Subcutaneous abdominal adipose tissue (tissue), 5 donors: ENCODE measurements around the gene CUEDC2.

ENCODE experiments used
- H3K27ac ChIP-seq: one replicate; pipeline ENCODE4 v1.7.0; 2013; ENCODE audit warnings: low read depth, mild to moderate bottlenecking, inconsistent platforms, low read length, moderate library complexity
- H3K27me3 ChIP-seq, 5 donors: one replicate each; pipeline ENCODE4 v1.7.0; 2013; ENCODE audit warnings: low read length in 5 of 5, inconsistent platforms in 1 of 5; ENCODE audit not compliant: control insufficient read depth in 5 of 5, insufficient read depth in 4 of 5
- H3K36me3 ChIP-seq, 5 donors: one replicate each; pipeline ENCODE4 v1.7.0; 2013; ENCODE audit warnings: low read length in 5 of 5; ENCODE audit not compliant: control insufficient read depth in 5 of 5, insufficient read depth in 5 of 5
- H3K4me1 ChIP-seq, 5 donors: one replicate each; pipeline ENCODE4 v1.7.0; 2013; ENCODE audit warnings: low read length in 5 of 5, mild to moderate bottlenecking in 3 of 5, moderate library complexity in 1 of 5; ENCODE audit not compliant: control insufficient read depth in 5 of 5, insufficient read depth in 5 of 5
- H3K4me3 ChIP-seq, 5 donors: one replicate each; pipeline ENCODE4 v1.7.0; 2013; ENCODE audit warnings: low read length in 5 of 5, low read depth in 1 of 5
- H3K9ac ChIP-seq, 5 donors: one replicate each; pipeline ENCODE4 v1.7.0; 2013; ENCODE audit warnings: low read length in 5 of 5, mild to moderate bottlenecking in 4 of 5, moderate library complexity in 3 of 5
- H3K9me3 ChIP-seq, 5 donors: one replicate each; pipeline ENCODE4 v1.7.0; 2013; ENCODE audit warnings: low read length in 5 of 5; ENCODE audit not compliant: control insufficient read depth in 5 of 5
- donor health status: healthy.
- donor health status: healthy.
- donor health status: healthy.
- donor health status: healthy.
- donor health status: healthy.

CUEDC2 gene

DNA sequence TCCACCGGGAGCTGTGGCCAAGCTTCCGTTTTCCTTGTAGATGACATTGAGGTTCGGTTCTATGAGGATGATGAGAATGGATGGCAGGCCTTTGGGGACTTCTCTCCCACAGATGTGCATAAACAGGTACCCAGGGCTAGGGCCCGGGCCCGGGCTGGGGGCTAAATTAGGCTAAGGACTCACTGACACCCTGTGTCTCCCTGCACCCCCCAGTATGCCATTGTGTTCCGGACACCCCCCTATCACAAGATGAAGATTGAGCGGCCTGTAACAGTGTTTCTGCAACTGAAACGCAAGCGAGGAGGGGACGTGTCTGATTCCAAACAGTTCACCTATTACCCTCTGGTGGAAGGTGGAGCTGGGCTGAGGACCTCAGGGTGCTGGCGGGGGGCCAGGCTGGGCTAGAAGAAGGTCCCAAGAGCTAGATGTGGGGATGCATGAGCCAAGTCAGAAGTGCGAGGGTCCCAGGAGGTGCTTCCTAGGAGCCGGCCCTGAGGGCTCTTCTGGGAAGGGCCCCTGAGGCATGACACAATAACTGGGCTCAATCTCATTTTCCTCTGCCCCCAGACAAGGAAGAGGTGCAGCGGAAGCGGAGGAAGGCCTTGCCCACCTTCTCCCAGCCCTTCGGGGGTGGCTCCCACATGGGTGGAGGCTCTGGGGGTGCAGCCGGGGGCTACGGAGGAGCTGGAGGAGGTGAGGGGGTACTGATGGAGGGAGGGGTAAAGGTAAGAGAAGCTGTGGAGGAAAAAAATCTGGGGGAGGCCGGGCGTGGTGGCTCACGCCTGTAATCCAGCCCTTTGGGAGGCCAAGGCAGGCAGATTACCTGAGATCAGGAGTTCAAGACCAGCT, 34.0 kb downstream of the CUEDC2 start:
- no peaks in the 10 kb centered on the region for H3K9me3 ChIP-seq
- peak overlapping the region; percentile 70 for H3K27ac ChIP-seq
- H3K27me3 ChIP-seq, result no peaks in the 10 kb centered on the region
- peaks cover 0 to 53% (median 44%) of the 10 kb centered on the region in 5 donors for H3K36me3 ChIP-seq
- peak overlapping the region in 2 of 5 donors; percentile 19 to 68 for H3K9ac ChIP-seq
- peak overlapping the region in 3 of 5 donors; percentile 40 to 68 (median 47) for H3K4me3 ChIP-seq
- peaks cover 3 to 48% (median 38%) of the 10 kb centered on the region in 5 donors for H3K4me1 ChIP-seq

DNA sequence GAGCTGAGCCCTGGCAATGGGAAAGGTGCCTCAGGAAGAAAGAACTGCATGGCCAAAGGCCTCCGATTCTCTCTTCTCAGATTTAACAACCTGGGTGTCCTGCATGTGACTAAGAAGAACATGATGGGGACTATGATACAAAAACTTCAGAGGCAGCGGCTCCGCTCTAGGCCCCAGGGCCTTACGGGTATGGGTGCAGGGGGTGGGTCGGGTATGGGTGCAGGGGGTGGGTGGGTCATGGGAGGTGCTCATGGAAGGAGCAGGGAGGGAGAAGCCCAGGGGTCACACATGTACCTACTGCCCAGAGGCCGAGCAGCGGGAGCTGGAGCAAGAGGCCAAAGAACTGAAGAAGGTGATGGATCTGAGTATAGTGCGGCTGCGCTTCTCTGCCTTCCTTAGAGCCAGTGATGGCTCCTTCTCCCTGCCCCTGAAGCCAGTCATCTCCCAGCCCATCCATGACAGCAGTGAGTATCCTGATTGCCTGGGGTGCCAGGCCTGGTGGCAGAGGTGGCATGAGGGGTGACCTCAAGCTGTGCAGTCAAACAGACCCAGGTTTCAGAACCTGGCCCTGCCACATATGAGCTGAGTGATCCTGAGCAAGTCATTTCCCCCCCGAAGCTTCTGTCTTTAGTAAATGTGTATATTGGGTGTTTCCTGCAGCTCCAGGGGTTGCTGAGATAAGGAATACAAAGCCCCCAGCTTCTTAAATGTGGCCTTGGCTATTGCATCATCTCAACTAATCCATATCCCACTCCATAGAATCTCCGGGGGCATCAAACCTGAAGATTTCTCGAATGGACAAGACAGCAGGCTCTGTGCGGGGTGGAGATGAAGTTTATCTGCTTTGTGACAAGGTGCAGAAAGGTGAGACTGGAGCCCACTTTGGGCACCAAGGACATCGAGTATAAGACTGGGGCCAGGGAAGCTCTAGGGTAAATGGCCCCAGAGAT, 34.9 kb downstream of the CUEDC2 start:
- H3K4me3 ChIP-seq, result peak overlapping the region in 1 of 5 donors; percentile 99
- H3K27me3 ChIP-seq, result no peaks in the 10 kb centered on the region
- H3K9ac ChIP-seq, result peak overlapping the region in 1 of 5 donors; percentile 83
- H3K27ac ChIP-seq, result peak overlapping the region; percentile 96
- H3K4me1 ChIP-seq, result peaks cover 3 to 48% (median 39%) of the 10 kb centered on the region in 5 donors
- peaks cover 0 to 48% (median 41%) of the 10 kb centered on the region in 5 donors for H3K36me3 ChIP-seq
- no peaks in the 10 kb centered on the region for H3K9me3 ChIP-seq

DNA sequence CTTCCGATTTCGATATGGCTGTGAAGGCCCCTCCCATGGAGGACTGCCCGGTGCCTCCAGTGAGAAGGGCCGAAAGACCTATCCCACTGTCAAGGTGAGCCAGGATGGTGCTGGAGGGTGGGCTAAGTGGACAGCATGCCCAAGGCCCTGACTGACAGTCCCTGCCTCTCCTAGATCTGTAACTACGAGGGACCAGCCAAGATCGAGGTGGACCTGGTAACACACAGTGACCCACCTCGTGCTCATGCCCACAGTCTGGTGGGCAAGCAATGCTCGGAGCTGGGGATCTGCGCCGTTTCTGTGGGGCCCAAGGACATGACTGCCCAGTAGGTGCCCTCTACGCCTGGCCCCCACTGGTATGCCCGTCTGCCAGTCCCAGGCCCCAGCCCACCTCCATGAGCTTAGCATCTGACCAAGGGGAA, 35.6 kb downstream of the CUEDC2 start:
- H3K27me3 ChIP-seq, result no peaks in the 10 kb centered on the region
- H3K27ac ChIP-seq, result peak overlapping the region; percentile 96
- H3K9me3 ChIP-seq, result no peaks in the 10 kb centered on the region
- peaks cover 0 to 41% (median 35%) of the 10 kb centered on the region in 5 donors for H3K36me3 ChIP-seq
- H3K4me3 ChIP-seq, result peak overlapping the region; percentile 82 to 99 (median 95)
- H3K9ac ChIP-seq, result peak overlapping the region in 4 of 5 donors; percentile 9 to 92 (median 86)
- peaks cover 3 to 48% (median 39%) of the 10 kb centered on the region in 5 donors for H3K4me1 ChIP-seq

DNA sequence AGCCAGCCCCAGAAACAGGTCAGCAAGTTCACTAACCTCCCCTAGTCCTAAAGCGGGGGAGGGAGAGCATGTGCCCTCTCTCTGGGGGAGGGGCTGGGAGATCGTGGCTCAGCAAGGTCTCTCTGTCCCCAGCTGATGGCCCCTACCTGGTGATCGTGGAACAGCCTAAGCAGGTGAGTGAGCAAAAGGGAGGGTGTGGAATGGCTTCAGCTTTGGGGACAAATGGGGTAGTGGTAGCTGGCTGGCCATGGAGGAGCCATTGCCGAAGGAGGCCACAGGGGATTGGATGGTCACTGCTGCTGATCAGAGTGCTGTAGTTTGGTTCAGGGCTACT, 36.1 kb downstream of the CUEDC2 start:
- Histone ChIP-seq H3K27me3 (no peaks in the 10 kb centered on the region), H3K27ac (peak overlapping the region; percentile 96), H3K36me3 (peaks cover 0 to 36% (median 30%) of the 10 kb centered on the region in 5 donors), H3K9ac (peak overlapping the region; percentile 80 to 92 (median 90)), H3K4me1 (peaks cover 3 to 48% (median 39%) of the 10 kb centered on the region in 5 donors), H3K4me3 (peak overlapping the region; percentile 82 to 99 (median 95)), H3K9me3 (no peaks in the 10 kb centered on the region)

DNA sequence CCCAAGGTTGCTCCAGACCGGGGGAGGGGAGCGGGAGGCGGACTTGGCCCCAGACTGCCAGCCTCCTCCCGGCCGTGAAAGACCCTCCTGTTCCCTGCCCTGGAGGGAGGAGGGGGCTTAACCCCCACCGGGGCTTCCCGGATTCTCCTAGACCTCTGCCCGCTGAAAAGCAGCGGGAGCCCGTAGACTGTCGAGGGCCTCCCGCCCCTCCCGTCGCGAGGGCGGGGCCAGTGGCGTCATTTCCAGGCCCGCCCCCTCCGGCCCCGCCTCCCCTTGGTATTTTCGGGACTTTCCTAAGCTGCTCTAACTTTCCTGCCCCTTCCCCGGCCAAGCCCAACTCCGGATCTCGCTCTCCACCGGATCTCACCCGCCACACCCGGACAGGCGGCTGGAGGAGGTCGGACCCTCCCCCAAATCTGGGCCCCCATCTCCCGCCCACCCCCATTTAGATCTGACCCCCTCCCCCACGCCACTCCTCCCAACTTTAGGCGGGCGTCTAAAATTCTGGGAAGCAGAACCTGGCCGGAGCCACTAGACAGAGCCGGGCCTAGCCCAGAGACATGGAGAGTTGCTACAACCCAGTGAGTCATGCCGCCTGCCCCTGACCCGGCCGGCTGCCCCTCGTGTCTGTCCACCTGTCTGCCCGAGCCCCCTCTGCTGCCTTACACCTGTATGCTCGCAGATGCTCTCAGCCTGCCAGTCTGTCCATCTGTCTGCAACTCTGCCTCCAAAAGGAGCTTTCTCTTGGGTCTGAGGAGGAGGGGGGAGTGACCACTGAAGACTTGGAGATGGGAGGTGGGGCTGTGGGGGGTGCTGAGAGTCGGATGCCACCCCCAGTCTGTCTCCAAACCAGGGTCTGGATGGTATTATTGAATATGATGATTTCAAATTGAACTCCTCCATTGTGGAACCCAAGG, 36.7 kb downstream of the CUEDC2 start, which contains the start of gene NFKB2:
Gene NFKB2 (plus strand): TSS at position 306 of the 917 bp plus-strand sequence. CDS start 255 bp downstream, at position 561.
- Histone ChIP-seq H3K4me1 (peaks cover 3 to 48% (median 39%) of the 10 kb centered on the region in 5 donors), H3K27ac (peak within 1 kb of the TSS; percentile 96), H3K9me3 (no peaks in the 10 kb centered on the region), H3K36me3 (peaks cover 0 to 30% (median 24%) of the 10 kb centered on the region in 5 donors), H3K27me3 (no peaks in the 10 kb centered on the region), H3K9ac (peak within 1 kb of the TSS; percentile 89 to 99 (median 90)), H3K4me3 (peak within 1 kb of the TSS; percentile 82 to 99 (median 95))

DNA sequence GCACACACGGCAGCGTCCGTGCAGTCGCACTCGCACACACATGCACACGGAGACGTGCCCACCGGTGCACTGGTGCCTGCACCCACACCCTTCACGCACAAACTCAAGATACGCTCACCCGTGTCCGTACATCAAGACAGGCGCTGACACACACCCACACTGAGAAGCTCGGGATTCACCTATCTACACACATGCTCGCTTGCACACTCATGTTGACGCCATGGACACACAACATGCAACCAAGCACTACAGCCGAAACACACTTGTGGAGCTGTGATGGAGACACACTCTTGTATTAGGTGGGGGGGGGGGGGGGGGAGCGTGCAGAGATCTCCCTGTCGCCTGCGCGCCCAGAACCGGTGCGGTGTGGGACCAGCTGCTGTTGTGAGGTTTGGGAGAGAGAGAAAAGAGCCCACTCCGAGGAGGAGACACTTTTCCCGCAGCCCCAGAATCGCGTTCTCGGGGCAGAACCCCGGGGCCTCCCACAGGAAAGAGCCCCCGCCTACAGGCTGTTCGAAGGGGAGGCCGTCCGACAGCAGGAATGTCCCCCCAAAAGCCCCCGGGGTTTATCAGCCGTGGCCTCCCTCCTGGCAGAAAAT, 37.5 kb downstream of the CUEDC2 start:
- H3K27me3 ChIP-seq, result no peaks in the 10 kb centered on the region
- peak overlapping the region; percentile 96 for H3K27ac ChIP-seq
- peaks cover 3 to 45% (median 38%) of the 10 kb centered on the region in 5 donors for H3K4me1 ChIP-seq
- no peaks in the 10 kb centered on the region for H3K9me3 ChIP-seq
- H3K9ac ChIP-seq, result peak overlapping the region; percentile 30 to 99 (median 90)
- peaks cover 0 to 22% (median 18%) of the 10 kb centered on the region in 5 donors for H3K36me3 ChIP-seq
- H3K4me3 ChIP-seq, result peak overlapping the region; percentile 77 to 99 (median 95)

DNA sequence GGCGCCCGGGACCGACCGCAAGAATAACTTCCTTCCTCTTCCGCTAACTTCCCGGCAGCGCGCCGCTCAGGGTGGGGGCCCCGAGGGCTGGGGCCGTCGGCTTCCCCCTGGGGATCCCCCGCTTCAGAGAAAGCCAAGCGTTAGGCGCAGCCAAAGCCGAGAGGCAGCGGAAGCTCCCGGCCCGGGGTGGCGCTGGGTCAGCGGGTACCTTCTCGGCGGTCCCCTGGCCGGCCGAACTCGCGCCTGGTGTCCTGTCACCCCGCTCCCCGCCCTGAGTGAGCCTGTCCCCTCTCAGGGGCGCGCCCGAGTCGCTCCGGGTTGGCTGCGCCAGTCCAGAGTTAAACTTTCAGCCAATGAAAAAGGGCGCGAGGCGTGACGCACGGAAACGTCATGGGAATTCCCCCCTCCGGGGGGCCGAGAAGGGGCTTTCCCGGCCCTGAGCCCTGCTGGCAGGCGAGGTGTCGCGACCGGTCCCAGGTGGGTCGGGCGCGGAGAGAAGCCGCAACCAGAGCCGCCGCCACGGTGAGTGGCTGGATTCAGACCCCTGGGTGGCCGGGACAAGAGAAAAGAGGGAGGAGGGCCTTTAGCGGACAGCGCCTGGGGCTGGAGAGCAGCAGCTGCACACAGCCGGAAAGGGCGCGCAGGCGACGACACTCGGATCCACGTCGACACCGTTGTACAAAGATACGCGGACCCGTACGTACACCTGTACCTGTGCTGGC, 38.1 kb downstream of the CUEDC2 start:
- Histone ChIP-seq H3K4me1 (peaks cover 1 to 39% (median 32%) of the 10 kb centered on the region in 5 donors), H3K9me3 (no peaks in the 10 kb centered on the region), H3K9ac (peak overlapping the region; percentile 56 to 99 (median 90)), H3K4me3 (peak overlapping the region; percentile 77 to 99 (median 95)), H3K36me3 (peaks cover 0 to 20% (median 18%) of the 10 kb centered on the region in 5 donors), H3K27me3 (no peaks in the 10 kb centered on the region), H3K27ac (peak overlapping the region; percentile 96)

DNA sequence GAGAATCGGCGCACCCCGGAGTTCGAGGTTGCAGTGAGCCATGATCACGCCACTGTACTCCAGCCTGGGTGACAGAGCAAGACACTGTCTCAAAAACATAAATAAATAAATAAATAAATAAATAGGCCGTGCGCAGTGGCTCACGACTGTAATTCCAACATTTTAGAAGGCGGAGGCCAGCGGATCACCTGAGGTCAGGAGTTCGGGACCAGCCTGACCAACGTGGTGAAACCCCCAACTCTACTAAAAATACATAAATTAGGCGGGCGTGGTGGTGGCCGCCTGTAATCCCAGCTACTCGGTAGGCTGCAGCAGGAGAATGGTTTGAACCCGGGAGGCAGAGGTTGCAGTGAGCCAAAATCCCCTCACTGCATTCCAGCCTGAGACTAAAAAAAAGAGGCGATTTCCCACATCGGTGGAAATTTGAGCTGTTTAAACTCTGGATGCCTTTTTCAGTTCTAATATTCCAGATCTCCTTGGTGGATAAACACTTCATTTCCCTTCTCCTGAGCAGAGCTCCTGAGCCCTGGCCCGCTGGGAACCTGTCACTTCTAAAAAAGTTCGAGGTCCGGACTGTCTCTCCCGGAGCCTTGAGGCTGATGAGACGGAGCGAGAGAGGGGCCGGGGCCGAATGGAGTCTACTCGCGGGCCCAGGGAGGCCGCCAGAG, 38.8 kb downstream of the CUEDC2 start:
- peaks cover 0 to 32% (median 28%) of the 10 kb centered on the region in 5 donors for H3K4me1 ChIP-seq
- peak overlapping the region; percentile 96 for H3K27ac ChIP-seq
- H3K27me3 ChIP-seq, result no peaks in the 10 kb centered on the region
- H3K4me3 ChIP-seq, result peak overlapping the region; percentile 64 to 99 (median 72)
- H3K9me3 ChIP-seq, result no peaks in the 10 kb centered on the region
- H3K9ac ChIP-seq, result peak overlapping the region; percentile 48 to 99 (median 90)
- H3K36me3 ChIP-seq, result peaks cover 0 to 19% (median 18%) of the 10 kb centered on the region in 5 donors
